SU-DHL-6 (cell line): Measurements from ENCODE around the gene MPRIP.

Experiments
- EZH2phosphoT487 ChIP-seq: fragments of 200-600 bp; sonication (generic), shearing (Covaris generic); conservative IDR thresholded peaks from 2 replicates; pipeline ENCODE4 v1.6.1; 2018; ENCODE audit warnings: mild to moderate bottlenecking, antibody characterized with exemption, low read length, moderate library complexity, mixed read lengths
- TF ChIP-seq, protein P1 (sequence below): fragments of 200-600 bp; sonication (generic); IDR thresholded peaks from one replicate; pipeline ENCODE4 v1.5.1; 2017; ENCODE audit warnings: antibody characterized with exemption, mild to moderate bottlenecking, low read length, moderate library complexity; ENCODE audit not compliant: insufficient read depth, poor library complexity, severe bottlenecking

DNA sequence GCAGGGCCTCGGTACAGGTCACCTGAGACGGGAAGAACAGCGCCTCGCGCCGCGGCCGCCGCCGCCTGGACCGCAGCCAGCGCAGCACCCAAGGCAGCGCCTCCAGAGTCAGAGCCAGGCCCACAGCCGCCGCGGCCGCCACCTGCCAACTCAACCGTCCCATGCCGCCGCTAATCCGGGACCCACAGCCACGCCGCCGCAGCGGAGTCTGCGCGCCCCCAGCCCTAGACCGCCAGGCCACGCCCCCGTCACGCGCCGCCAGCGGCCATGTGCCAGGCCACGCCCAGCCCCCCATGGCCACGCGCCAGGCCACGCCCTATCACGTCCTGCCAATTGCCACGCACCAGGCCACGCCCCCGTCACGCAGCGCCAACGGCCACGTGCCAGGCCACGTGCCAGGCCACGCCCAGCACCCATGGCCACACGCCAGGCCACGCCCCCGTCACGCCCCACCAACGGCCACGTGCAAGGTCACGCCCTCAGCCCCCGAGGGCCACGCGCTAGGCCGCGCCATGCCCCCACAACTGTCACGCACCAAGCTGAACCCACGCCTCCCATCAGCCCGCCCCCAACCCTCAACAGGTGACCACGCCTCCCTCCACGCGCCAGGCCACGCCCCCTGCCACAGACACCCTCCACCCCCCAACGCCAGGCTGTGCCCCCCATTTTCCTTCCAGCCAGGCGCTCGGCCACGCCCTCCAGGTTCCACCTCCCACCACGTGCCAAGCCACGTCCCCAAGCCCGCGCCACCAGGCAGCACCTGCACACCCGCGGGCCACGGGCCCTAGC lies 164.1 kb downstream of the MPRIP start, which contains the start of gene PLD6:
- TF ChIP-seq, protein P1, sequence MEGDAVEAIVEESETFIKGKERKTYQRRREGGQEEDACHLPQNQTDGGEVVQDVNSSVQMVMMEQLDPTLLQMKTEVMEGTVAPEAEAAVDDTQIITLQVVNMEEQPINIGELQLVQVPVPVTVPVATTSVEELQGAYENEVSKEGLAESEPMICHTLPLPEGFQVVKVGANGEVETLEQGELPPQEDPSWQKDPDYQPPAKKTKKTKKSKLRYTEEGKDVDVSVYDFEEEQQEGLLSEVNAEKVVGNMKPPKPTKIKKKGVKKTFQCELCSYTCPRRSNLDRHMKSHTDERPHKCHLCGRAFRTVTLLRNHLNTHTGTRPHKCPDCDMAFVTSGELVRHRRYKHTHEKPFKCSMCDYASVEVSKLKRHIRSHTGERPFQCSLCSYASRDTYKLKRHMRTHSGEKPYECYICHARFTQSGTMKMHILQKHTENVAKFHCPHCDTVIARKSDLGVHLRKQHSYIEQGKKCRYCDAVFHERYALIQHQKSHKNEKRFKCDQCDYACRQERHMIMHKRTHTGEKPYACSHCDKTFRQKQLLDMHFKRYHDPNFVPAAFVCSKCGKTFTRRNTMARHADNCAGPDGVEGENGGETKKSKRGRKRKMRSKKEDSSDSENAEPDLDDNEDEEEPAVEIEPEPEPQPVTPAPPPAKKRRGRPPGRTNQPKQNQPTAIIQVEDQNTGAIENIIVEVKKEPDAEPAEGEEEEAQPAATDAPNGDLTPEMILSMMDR: no peak
- TF ChIP-seq EZH2phosphoT487: no peak
